GM23338 (cell line): ENCODE results near the gene EZR.

Experiments used
- CREB1 ChIP-seq: fragments of 250-450 bp; sonication (Bioruptor Pico); IDR thresholded peaks from 2 replicates; pipeline ENCODE4 v1.5.0; 2020; ENCODE audit warnings: low read depth, mild to moderate bottlenecking, moderate library complexity
- TF ChIP-seq, protein P1 (sequence below), 2 experiments: fragments of 200-600 bp in 1 of 2; sonication (generic) in 1 of 2; conservative IDR thresholded peaks; 2 replicates each; pipeline versions ENCODE4 v1.5.1 to v1.6.1; 2016 to 2017; ENCODE audit warnings: antibody characterized with exemption in 2 of 2, low read depth in 2 of 2, mild to moderate bottlenecking in 2 of 2, moderate library complexity in 1 of 2

DNA sequence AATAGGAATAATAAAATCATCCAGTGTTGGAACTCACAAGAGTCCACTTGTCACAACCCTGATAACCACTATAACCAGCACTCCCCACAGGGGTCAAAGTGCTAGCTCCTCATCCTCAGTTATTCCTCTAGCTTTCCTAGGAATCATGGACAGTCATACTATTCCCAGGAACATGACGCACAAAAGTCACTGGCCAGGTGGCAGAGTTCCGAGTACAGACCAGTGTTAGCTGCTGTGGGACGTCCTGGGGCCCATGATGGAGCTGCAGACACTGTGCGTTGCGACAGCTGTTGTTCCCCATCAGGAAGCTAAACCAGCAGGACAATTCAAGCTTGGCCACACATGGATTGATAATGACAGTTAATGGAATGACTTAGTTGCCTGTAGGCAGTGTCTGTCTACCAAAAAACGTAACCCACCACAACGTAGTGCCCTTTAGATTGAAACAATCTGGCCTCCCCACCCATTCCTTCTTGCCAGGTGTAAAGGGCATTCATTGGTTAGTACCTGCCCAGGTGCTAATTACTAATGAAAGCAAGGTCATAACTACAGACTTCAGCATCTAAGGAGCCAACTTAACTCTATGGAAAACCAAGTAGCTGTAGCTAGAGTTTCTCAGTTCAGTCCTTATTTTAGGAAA is 17.4 kb downstream of the EZR start:
- TF ChIP-seq CREB1 (CRISPR knock-in tag): no peak
- TF ChIP-seq, protein P1, sequence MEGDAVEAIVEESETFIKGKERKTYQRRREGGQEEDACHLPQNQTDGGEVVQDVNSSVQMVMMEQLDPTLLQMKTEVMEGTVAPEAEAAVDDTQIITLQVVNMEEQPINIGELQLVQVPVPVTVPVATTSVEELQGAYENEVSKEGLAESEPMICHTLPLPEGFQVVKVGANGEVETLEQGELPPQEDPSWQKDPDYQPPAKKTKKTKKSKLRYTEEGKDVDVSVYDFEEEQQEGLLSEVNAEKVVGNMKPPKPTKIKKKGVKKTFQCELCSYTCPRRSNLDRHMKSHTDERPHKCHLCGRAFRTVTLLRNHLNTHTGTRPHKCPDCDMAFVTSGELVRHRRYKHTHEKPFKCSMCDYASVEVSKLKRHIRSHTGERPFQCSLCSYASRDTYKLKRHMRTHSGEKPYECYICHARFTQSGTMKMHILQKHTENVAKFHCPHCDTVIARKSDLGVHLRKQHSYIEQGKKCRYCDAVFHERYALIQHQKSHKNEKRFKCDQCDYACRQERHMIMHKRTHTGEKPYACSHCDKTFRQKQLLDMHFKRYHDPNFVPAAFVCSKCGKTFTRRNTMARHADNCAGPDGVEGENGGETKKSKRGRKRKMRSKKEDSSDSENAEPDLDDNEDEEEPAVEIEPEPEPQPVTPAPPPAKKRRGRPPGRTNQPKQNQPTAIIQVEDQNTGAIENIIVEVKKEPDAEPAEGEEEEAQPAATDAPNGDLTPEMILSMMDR (conservative IDR thresholded peaks at IDR 0.05; ENCODE audit: low read depth in 2 of 2): no peak
